Fibroblast of lung (primary cell): ENCODE data around the gene HSD17B8.

Experiments used
- CTCF ChIP-seq, 2 donors: IDR thresholded peaks in 1 of 2; conservative IDR thresholded peaks in 1 of 2; 1 replicate in 1 of 2; 2 replicates in 1 of 2; pipeline ENCODE4 v1.5.1; 2011 to 2012; ENCODE audit warnings: low read length in 2 of 2, control low read depth in 1 of 2, inconsistent platforms in 1 of 2, low read depth in 1 of 2, mild to moderate bottlenecking in 1 of 2
- EZH2 ChIP-seq: IDR thresholded peaks from 2 replicates; pipeline ENCODE4 v1.5.1; 2012; ENCODE audit warnings: low read length, control low read depth, mild to moderate bottlenecking; ENCODE audit errors: missing control alignments

GRCh38 chr6:33243476-33243875 lies 39.0 kb downstream of the HSD17B8 start:
- TF ChIP-seq CTCF (conservative IDR thresholded peaks at IDR 0.05 in 1 of 2, IDR thresholded peaks at IDR 0.05 in 1 of 2; ENCODE audit: low read depth in 1 of 2, low read length in 2 of 2) (no peak), EZH2 (no peak)
